ENCODE data around the gene PRR11.

DNA sequence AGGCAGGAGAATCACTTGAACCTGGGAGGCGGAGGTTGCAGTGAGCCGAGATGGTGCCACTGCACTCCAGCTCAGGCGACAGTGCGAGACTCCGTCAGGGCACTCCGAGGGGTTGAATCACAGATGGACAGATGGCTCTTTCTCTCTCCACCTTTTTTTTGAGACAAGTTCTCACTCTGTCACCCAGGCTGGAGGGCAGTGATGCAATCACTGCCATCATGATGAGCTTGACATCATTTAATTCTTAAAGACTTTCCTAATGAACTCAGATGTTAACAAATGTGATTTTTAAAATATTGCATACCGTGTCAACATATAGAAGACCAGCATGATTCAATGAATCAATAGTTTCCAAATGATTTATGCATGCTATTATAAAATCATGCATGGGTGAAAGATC is 68.3 kb downstream of the PRR11 start:
- TF ChIP-seq, protein P1, sequence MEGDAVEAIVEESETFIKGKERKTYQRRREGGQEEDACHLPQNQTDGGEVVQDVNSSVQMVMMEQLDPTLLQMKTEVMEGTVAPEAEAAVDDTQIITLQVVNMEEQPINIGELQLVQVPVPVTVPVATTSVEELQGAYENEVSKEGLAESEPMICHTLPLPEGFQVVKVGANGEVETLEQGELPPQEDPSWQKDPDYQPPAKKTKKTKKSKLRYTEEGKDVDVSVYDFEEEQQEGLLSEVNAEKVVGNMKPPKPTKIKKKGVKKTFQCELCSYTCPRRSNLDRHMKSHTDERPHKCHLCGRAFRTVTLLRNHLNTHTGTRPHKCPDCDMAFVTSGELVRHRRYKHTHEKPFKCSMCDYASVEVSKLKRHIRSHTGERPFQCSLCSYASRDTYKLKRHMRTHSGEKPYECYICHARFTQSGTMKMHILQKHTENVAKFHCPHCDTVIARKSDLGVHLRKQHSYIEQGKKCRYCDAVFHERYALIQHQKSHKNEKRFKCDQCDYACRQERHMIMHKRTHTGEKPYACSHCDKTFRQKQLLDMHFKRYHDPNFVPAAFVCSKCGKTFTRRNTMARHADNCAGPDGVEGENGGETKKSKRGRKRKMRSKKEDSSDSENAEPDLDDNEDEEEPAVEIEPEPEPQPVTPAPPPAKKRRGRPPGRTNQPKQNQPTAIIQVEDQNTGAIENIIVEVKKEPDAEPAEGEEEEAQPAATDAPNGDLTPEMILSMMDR (conservative IDR thresholded peaks at IDR 0.05) = no peak
- TF ChIP-seq EZH2 (IDR thresholded peaks at IDR 0.05; ENCODE audit: low read depth) = no peak
